Muscle of arm (tissue), 12 donors: ENCODE data around the gene ABO. TPM values are rescaled to one million over a fixed set of nuclear protein-coding genes. Genes with fewer than 3 reads are reported as not detected.
"Not testable (repeated sequence)": the region's sequence is repeated elsewhere in the genome, so short reads cannot be mapped to it uniquely, and the experiment has no call there.

ENCODE experiments used
- DNase-seq: peaks from one replicate; pipeline ENCODE4 v3.0.0-alpha.2; 2013
- polyA plus RNA-seq, 12 donors: library from polyadenylated mRNA; unstranded; fragments of 120-200 nt; gene quantifications; one replicate each; pipeline ENCODE4 v1.2.1, GENCODE V29; 2013; ENCODE audit not compliant: insufficient read length in 12 of 12

The ABO gene
- polyA plus RNA-seq, 12 donors = 0.57 to 28.3 (median 2.6) TPM; not detected in 1

DNA sequence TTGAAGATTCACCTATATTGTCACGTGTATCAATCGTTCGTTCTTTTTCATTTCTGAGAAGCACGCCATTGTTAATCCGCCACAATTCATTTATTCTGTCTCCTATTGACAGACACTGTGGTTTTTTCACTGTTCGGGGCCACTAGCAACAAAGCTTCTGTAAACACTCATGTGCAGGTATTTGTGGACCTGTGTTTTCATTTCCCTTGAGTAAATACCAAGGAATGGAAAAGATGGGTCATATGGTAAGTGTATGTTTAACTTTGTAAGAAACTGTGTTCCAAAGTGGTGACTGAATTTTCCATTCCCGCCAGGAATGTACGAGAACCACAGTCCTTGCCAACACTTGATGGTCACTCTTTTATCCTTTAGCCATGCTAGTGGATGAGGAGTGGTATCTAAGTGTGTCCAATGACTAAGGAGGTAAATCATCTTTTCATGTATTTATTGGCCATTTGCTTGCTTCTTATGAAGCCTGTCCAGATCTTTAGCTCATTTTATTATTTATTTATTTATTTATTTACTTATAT lies 10.7 kb downstream of the ABO start:
- no peak for DNase-seq

DNA sequence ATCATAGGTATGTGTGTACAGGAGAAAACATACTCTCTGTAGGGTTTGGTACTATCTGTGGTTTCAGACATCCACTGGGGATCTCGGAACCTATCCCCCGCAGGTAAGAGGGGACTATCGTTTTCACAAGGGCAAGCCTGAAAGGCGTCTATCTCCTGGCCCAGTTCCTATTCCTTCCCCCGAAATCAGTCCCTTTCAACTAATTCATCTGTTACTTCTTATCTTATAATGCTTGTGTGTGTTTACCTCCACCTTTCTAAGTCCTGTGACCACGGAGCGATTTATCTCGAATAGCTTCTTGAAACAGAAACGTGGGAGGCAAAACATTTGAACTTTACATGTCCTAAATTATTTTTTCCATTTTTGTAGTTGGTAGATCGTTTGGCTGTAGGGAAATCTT lies 11.4 kb downstream of the ABO start:
- no peak for DNase-seq

DNA sequence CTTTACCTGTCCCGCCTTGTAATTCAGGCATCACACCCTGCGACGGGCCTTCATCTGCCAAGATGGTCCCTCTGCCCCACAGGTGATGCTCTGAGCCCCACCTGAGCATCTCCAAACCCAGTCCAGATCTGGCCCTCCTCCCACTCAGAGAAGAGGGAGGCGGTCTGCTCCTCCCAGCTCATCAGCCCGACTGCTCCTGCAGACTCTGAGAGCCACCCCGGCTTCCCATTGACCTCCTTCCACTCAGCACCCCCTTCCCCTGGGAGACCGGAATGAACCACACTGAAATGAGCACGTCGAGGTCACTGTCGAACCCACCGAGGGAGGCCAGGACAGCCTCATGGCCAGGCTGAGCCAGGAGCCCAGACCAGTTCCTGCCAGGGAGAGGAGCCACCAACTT lies 12.8 kb downstream of the ABO start:
- DNase-seq = no peak

DNA sequence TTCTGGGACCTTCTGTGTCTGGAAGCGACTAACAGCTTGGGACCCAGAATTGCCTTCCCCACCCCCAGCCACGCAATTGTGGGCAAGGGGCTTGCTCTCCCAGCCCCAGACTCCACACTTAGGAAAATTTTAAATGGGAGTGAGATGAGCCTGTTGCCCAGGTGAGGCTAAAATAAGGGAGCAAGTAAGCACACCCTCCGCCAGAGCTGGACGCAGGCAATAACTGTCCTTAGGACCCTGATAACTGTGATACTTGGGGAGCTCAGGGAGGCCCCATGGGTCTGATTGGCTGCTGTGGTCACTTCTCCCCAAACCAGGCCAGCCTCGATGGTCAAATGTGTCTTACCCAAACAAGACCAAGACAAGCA lies 13.3 kb downstream of the ABO start:
- no peak for DNase-seq

DNA sequence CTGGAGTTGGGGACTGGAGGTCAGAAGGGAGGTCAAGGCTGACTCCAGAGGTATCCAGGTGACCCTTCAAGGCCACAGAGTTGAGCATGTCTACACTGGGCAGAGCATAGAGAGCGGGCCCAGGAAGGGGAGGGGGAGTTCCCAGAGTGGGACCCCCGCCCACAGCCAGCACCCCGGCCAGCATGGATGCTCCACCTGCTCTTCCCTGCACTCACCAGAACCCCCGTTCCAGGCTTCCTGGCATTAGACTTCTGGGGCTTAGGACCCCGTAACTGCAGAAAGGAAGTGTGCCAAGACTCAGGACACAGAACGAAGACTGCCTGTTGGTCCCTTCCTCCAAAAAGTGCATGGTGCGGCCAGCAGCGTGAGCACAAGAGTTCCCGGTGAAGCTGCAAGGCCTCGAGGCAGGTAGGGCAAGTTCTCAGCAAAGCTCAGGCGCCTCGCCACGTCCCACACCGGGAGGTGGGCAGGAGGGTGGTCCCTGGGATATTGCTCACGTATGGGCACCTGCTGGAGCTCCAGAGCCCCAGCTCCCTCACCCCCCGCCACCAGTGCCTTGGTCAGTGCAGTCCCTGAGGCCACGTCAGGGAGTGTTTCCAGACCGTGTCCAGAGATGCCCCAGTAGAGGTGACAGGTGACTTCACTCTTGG lies 13.8 kb downstream of the ABO start:
- no peak for DNase-seq

DNA sequence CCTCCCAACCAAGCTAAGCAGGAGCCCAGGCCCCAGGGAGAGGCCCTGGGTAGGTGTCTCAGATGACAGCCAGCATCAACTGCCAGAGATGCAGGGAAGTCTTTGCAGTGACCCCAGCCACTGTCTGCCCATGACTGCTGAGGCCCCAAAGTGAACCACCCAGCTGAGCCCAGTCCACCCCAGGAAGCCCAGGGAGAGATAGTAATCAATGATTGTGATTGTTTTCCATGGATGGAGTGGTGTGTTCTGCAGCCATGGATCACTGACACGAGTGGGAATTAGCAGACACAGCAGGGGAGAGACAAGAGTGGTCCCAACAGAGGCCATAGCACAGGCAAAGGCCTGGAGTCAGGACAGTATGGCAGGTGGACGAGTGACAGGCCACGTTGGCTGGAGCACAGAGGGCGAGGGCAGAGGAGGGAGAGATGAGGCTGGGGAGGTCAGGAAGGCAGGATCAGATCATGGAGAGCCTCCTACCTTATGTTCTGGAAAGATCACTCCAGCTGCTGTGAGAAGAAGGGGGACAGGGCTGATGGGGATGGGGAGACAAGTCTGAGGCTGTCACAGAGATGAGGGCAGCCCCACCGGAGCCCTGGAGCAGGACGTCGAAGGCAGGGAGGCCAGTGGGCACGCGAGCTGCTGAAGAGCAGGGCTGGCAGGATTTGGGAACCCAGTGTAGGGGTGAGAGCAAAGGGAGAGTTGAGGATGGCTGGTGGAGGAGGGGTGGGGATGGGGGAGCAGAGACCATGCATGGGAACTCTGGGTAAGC lies 14.5 kb downstream of the ABO start:
- DNase-seq = no peak

DNA sequence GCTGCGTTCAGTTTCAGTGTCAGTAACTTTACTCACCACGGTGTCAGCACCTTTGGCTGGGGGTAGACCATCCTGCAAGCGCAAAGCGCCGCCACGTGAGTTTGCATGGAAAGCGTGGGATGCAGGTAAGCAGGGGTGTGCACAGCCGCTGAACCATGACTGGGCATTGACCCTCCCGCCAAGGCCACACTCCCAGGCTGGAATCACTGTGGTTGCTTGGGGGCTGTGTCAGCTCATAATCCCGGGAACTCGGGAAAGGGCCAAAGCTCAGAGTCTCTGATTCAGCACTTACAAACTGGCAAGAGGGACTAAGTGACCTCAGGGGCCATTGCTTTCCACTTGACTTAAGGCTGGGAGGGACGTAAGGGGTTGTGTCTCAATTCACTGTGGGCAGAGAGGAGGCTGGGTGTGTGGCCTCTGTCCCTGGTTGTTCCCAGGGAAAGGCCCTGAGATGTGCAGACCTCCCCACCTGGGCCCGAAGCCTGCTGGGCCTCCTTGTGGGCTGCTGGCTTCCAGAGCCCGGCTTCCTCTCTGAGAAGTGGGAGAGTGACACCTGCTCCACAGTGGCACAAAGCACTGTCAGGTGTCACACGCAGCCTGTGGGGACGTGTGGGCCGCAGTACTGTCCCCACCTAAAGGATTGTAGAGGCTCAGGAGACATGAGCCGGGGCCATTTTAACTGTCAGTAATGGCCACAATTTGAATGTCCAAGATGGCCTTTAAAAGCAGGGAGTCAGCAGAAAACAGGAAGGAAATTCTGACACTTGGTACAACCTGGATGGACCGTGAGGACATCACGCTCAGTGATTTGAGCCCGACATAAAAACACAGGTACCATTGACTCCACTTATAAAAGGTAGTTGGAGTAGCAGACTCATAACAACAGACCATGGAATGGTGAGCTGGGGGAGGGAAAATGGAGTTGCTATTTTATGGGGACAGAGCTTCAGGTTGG lies 16.7 kb downstream of the ABO start:
- no peak for DNase-seq

DNA sequence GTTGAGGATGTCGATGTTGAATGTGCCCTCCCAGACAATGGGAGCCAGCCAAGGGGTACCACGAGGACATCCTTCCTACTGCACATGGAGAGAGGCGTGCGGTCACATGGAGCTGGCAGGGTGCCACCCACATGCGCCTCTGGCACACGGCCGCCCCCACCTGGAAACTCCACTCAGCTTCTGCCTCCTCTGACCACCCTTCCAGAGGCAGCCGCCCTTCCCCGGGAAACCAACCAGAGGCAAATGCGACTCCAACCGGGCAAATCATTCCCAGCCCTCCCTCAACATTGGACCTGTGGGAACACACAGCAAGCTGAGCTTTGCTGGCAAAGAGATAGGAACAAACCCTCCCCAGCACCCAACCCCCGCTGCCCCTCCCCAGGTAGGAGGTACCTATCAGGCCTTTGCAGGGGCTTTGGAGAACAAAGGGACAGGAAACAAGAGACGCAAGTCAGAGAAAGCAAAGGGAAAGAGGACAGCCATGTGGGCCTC lies 17.5 kb downstream of the ABO start:
- DNase-seq = no peak

DNA sequence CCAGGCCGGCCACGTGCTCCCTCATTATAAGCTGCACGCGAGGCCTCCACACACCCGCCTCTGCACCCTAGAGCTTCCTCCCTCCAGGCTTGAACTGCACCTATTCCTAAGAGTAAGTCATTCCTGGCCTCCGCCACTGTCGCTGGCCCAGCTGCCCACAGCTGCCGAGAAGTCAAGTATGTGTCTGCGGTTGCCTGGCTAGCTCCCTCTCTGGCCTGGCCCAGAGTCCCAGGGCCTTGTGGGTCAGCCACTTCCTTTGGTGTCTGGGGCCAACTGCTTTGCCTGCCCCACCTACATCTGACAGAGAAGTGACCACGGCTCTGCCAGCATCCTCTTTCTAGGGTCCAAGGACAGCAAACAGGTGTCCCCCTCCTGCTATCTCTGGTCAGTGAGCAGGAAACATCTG lies 18.3 kb downstream of the ABO start:
- DNase-seq = no peak

DNA sequence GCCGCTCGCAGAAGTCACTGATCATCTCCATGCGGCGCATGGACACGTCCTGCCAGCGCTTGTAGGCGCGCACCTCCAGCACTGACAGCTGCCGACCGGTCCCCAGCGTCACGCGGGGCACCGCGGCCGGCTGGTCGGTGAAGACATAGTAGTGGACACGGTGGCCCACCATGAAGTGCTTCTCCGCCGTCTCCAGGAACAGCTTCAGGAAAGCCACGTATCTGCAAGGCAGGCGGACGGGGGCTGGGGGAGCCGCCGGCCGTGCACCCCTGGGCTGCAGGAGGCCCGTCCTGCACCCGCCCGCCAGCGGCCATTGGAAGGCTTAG lies 18.9 kb downstream of the ABO start:
- no peak for DNase-seq

DNA sequence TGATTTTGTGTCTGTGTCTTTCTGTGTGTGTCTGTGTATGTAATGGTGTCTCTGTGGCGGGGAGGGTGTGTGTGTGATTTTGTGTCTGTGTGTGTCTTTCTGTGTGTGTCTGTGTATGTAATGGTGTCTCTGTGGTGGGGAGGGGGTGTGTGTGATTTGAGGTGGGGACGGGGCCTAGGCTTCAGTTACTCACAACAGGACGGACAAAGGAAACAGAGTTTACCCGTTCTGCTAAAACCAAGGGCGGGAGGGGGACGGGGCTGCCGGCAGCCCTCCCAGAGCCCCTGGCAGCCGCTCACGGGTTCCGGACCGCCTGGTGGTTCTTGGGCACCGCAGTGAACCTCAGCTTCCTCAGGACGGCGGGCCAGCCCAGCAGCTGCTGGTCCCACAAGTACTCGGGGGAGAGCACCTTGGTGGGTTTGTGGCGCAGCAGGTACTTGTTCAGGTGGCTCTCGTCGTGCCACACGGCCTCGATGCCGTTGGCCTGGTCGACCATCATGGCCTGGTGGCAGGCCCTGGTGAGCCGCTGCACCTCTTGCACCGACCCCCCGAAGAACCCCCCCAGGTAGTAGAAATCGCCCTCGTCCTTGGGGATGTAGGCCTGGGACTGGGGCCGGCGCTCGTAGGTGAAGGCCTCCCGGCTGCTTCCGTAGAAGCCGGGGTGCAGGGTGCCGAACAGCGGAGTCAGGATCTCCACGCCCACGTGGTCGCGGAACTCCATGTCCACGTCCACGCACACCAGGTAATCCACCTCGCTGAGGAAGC lies 19.4 kb downstream of the ABO start:
- no peak for DNase-seq

DNA sequence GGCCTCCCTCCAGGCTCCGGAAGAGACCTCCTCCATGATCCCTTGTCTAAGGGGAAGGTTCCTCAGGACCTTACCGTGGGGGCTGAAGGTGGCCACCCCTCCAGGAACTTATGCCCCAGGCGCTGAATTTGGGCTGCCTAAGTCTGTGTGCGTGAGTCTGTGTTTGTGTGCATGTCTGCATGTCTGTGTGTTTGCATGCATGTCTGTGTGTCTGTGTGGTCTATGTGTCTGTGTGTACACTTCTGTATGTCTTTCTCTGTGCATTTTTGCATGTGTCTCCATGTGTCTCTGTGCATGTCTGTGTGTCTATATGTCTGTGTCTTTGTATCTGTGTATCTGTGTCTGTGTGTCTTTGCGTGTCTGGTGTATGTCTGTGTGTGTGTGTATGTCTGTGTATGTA lies 20.5 kb downstream of the ABO start:
- DNase-seq = no peak

DNA sequence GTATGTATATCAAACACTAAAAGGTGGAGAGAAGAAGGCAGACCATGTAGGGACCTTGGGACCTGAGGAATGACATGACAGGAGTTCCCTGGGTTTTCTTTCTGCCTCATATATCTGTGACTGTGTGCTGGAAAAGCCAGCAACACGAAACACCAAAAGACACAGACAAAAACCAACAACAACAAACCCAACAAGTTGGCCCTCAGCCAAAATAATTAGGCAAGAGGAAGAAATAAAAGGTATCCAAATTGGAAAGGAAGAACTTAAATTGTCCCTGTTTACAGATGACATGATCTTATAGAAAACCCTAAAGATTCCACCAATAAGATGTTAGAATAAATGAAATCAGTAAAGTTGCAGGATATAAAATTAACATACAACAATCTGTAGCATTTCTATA lies 21.7 kb downstream of the ABO start:
- DNase-seq = no peak

DNA sequence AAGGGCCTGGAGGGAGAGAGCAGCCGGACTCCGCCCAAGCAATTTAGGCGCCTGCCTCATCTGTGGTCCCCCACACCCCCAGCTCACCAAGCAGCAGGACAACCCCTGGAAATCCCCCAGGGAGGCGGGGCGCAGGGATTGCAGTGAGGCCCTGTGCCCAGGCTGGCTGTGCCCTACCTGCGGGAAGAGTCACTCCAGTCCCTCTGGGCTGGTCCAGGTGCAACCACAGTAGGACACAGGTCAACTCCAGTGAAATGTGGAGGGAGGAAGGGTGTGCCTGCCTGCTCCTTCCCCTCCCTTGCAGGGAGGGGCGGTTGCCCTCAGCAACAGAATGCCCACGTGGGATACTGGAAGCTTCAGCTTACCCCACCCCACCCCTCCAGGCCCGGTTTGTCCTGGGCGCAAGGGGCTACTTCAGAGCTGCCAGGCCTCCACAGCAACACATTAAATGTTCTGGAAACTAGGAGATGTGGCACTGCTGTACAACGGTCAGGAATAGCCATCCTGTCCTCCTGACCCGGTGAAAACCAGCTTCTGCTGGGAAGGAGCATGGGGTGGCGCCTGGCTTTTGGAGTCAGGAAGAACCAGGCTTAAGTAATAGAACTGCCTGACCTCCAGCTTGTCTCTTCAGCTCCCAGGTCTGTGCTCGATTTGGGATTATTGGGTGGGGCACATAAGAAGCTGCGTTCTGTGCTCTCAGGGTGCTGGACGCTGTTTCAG lies 22.5 kb downstream of the ABO start:
- no peak for DNase-seq

DNA sequence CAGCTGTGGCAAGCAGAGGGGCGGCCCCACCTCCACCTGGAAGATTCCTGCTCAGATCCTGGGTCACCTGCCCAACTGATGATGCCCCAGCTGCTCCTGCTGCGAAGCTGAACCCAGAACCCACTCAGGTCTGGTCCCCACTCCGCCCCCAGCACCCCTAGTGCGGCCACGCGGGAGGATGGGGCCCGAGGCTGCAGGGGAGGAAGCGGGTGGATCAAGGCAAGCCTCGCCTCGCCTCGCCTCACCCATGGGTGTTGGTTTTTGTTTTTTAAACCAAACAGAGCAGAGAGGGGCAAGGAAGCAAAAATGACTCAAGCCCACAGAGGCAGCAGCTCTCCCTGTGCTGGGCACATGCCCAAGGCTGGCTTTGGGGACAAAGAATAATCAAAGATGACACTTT lies 23.2 kb downstream of the ABO start:
- DNase-seq = no peak

DNA sequence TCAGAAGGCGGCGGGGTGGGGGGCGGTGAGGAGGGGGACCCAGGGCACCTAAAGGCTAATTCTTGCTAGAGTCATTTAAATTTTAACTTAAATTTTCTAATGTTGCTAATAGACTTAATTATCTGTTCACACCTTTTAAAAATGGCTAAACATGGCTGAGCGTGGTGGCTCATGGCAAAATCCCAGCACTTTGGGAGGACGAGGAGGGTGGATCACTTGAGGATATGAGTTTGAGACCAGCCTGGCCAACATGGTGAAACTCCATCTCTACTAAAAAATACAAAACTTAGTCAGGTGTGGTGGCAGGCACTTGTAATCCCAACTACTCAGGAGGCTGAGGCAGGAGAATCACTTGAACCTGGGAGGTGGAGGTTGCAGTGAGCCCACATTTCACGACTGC lies 23.8 kb downstream of the ABO start:
- not testable (repeated sequence) for DNase-seq

DNA sequence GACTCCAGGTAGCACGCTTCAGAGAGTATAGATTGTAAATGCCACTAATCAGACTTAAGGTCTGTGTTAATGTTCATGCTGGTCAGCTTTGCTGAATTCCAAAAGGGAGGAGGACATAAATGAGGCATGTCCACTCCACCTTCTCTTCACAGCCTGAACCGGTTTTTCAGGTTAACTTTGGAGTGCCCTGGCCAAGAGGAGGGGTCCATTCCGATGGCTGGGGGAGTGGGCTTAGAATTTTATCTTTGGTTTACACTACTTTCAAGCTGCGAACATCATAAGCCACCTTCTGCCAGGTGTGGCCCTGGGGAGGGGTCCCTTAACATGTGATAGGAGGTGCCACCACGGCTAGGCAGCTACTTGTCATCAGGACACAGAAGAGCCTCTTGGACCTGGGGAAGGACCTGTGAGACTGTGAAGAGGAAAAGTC lies 24.2 kb downstream of the ABO start:
- no peak for DNase-seq

DNA sequence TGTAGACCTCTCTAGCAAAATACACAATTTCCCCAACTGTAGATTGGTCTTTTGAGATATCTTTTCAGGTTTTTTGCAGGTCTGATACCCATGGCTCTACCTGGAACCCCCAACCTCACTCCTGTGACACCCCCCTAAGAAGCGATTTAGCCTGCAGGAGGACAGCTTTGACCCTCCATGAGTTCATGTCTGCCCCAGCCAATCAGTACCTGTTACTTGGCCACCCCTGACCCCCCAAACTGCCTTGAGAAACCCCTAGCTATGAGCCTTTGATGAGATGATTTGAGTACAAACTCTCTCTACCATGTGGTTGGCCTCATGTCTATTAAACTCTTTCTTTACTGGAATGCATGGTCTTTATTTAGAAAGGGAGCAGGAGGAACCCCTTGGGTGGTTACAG lies 25.7 kb downstream of the ABO start:
- no peak for DNase-seq

DNA sequence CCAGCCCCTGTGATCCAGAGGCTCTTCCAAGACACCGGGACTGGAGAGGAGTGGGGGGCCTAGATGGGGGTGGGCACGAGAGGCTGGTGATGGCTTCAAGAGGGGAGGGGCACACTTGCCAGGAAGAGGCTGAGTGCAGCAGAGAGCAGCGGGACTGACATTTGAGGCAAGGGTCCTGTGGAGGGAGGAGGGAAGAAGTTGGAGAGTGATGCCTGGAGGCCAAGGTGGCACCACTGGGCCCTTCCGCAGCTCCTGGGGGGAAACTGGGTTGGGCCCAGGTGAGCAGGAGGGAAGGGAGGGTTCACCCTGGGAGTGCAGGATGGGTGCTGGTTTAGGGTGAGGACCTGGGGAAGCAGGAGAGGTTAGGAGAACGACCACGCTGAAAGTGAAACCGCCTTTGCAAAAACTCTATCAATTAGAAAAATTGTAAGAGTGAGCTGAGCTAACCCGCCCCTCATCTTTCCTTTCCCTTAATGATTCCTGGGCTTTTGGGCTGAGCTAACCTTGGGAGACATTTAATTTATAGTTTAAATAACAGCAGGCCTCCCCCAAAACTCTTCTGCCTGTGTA lies 26.2 kb downstream of the ABO start:
- no peak for DNase-seq

DNA sequence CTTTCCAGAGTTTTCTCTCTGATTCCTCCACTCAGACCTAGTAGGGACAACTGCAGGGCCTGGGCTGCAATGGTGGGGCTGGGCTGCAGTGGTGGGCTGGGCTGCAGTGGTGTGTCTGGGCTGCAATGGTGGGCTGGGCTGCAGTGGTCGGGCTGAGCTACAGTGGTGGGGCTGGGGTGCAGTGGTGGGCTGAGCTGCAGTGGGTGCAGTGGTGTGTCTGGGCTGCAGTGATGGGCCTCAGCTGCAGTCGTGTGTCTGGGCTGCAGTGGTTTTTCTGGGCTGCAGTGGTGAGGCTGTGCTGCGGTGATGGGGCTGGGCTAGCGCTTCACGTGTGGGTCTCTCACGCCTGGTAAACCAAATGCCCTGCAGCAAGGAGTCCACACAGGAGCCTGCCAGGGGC lies 27.4 kb downstream of the ABO start:
- no peak for DNase-seq

DNA sequence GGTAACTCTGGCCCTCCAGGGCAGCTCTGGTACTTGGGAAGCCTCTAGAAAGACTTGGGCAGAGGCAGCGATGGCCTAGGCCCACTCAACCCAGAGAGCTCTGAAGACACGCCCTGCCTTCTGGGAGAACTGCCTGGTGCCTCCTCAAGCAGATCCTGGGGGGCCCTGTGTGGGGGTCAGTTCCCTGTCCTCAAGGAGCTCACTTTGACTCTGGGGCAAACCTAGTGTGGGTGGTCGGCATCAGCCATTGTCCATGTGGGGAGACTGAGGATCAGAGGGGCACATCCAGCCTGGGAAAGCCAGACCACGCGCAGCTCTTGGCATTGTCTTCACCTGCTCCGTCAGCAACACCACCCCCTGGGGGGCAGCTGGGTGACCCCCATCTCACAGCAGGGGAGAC lies 28.0 kb downstream of the ABO start:
- DNase-seq = no peak
